H9 (cell line): ENCODE measurements around the gene EXOC3L1. TPM values are rescaled to one million over a fixed set of nuclear protein-coding genes. Genes with fewer than 3 reads are reported as not detected.

Experiments used
- DNase-seq: peaks from one replicate; pipeline ENCODE4 v3.0.0-alpha.2; 2017
- H2AFZ ChIP-seq: one replicate; pipeline ENCODE4 v1.6.1; 2013; ENCODE audit warnings: mild to moderate bottlenecking, low read length, control low read depth, moderate library complexity
- H2AK5ac ChIP-seq: 2 replicates; pipeline ENCODE4 v1.6.1; 2013; ENCODE audit warnings: low read length, control low read depth, mixed read lengths; ENCODE audit not compliant: insufficient read length
- H2BK120ac ChIP-seq: one replicate; pipeline ENCODE4 v1.6.1; 2013; ENCODE audit warnings: low read depth, mild to moderate bottlenecking, low read length, control low read depth, inconsistent platforms; ENCODE audit not compliant: poor library complexity, severe bottlenecking
- H2BK12ac ChIP-seq: 2 replicates; pipeline ENCODE4 v1.6.1; 2013; ENCODE audit warnings: low read length, control low read depth, mixed read lengths, low read depth; ENCODE audit not compliant: insufficient read length
- H2BK15ac ChIP-seq: 2 replicates; pipeline ENCODE4 v1.6.1; 2013; ENCODE audit warnings: low read depth, low read length, control low read depth
- H2BK20ac ChIP-seq: one replicate; pipeline ENCODE4 v1.6.1; 2013; ENCODE audit warnings: low read depth, mild to moderate bottlenecking, low read length, control low read depth, inconsistent platforms; ENCODE audit not compliant: poor library complexity, severe bottlenecking
- H2BK5ac ChIP-seq: 2 replicates; pipeline ENCODE4 v1.6.1; 2013; ENCODE audit warnings: low read length, control low read depth, mixed read lengths; ENCODE audit not compliant: insufficient read length
- H3K14ac ChIP-seq: 2 replicates; pipeline ENCODE4 v1.6.1; 2013; ENCODE audit warnings: low read length, control low read depth; ENCODE audit not compliant: insufficient read depth
- H3K18ac ChIP-seq: 2 replicates; pipeline ENCODE4 v1.6.1; 2013; ENCODE audit warnings: low read depth, mild to moderate bottlenecking, mixed read lengths, low read length, control low read depth; ENCODE audit not compliant: insufficient read length
- H3K23ac ChIP-seq: 2 replicates; pipeline ENCODE4 v1.6.1; 2013; ENCODE audit warnings: low read length, control low read depth, mixed read lengths, low read depth; ENCODE audit not compliant: insufficient read length
- H3K23me2 ChIP-seq: 2 replicates; pipeline ENCODE4 v1.6.1; 2013; ENCODE audit warnings: low read depth, mild to moderate bottlenecking, mixed read lengths, low read length, control low read depth; ENCODE audit not compliant: insufficient read length, poor library complexity, severe bottlenecking
- H3K27ac ChIP-seq: 2 replicates; pipeline ENCODE4 v1.5.1; 2013; ENCODE audit warnings: low read length, control low read depth, mixed read lengths, low read depth; ENCODE audit not compliant: insufficient read length
- H3K27me3 ChIP-seq: 2 replicates; pipeline ENCODE4 v1.6.1; 2013; ENCODE audit warnings: low read length, control low read depth, inconsistent platforms; ENCODE audit not compliant: insufficient read depth
- H3K4ac ChIP-seq: 2 replicates; pipeline ENCODE4 v1.6.1; 2013; ENCODE audit warnings: low read depth, mild to moderate bottlenecking, control low read depth, inconsistent platforms, low read length, moderate library complexity
- H3K4me1 ChIP-seq: 2 replicates; pipeline ENCODE4 v1.6.1; 2013; ENCODE audit warnings: low read length, control low read depth, inconsistent platforms; ENCODE audit not compliant: insufficient read depth
- H3K4me2 ChIP-seq: 2 replicates; pipeline ENCODE4 v1.6.1; 2013; ENCODE audit warnings: low read length, control low read depth, mixed read lengths; ENCODE audit not compliant: insufficient read length, insufficient read depth
- H3K56ac ChIP-seq: 2 replicates; pipeline ENCODE4 v1.6.1; 2013; ENCODE audit warnings: low read depth, mild to moderate bottlenecking, mixed read lengths, low read length, control low read depth; ENCODE audit not compliant: insufficient read length
- H3K79me1 ChIP-seq: 2 replicates; pipeline ENCODE4 v1.6.1; 2013; ENCODE audit warnings: low read depth, mild to moderate bottlenecking, moderate library complexity, low read length, control low read depth, inconsistent platforms; ENCODE audit not compliant: insufficient read depth, poor library complexity, severe bottlenecking
- H3K79me2 ChIP-seq: 2 replicates; pipeline ENCODE4 v1.6.1; 2013; ENCODE audit warnings: low read length, control low read depth, inconsistent platforms; ENCODE audit not compliant: insufficient read depth
- H3K9ac ChIP-seq: 2 replicates; pipeline ENCODE4 v1.6.1; 2013; ENCODE audit warnings: low read length, control low read depth, mixed read lengths; ENCODE audit not compliant: insufficient read length; ENCODE audit errors: extremely low read depth
- H3K9me3 ChIP-seq: one replicate; pipeline ENCODE4 v1.6.1; 2013; ENCODE audit warnings: low read depth, low read length, inconsistent platforms; ENCODE audit not compliant: control insufficient read depth
- H3T11ph ChIP-seq: one replicate; pipeline ENCODE4 v1.6.1; 2013; ENCODE audit warnings: mild to moderate bottlenecking, low read length, control low read depth, inconsistent platforms
- H4K20me1 ChIP-seq: one replicate; pipeline ENCODE4 v1.6.1; 2013; ENCODE audit not compliant: control insufficient read depth, insufficient read length, insufficient read depth
- H4K5ac ChIP-seq: 2 replicates; pipeline ENCODE4 v1.6.1; 2013; ENCODE audit warnings: low read depth, mild to moderate bottlenecking, mixed read lengths, low read length, control low read depth; ENCODE audit not compliant: insufficient read length
- H4K8ac ChIP-seq: replicated peaks from 2 replicates; pipeline ENCODE4 v1.6.1; 2013; ENCODE audit warnings: low read length, control low read depth, mixed read lengths, low read depth; ENCODE audit not compliant: insufficient read length
- H4K91ac ChIP-seq: 2 replicates; pipeline ENCODE4 v1.6.1; 2013; ENCODE audit warnings: low read depth, mild to moderate bottlenecking, moderate library complexity, mixed read lengths, low read length, control low read depth; ENCODE audit not compliant: insufficient read length
- H3K27ac Mint-ChIP-seq, 3 experiments: 2 replicates in 2 of 3; 3 replicates in 1 of 3; pipeline ENCODE4 v1.8.0; 2020 to 2021; ENCODE audit warnings: mixed read lengths in 3 of 3, mild to moderate bottlenecking in 1 of 3, moderate library complexity in 1 of 3
- H3K27me3 Mint-ChIP-seq: 2 replicates; pipeline ENCODE4 v1.8.0; 2021; ENCODE audit warnings: low read depth, mild to moderate bottlenecking, moderate library complexity, mixed read lengths
- H3K36me3 Mint-ChIP-seq, 3 experiments: 2 replicates in 2 of 3; 3 replicates in 1 of 3; pipeline ENCODE4 v1.8.0; 2020 to 2021; ENCODE audit warnings: low read depth in 3 of 3, mixed read lengths in 3 of 3; ENCODE audit not compliant: insufficient read depth in 1 of 3
- H3K4me1 Mint-ChIP-seq, 2 experiments: 2 replicates each; pipeline ENCODE4 v1.8.0; 2020; ENCODE audit warnings: mixed read lengths in 2 of 2
- H3K4me3 Mint-ChIP-seq, 2 experiments: 2 replicates in 1 of 2; 3 replicates in 1 of 2; pipeline ENCODE4 v1.8.0; 2020 to 2021; ENCODE audit warnings: mild to moderate bottlenecking in 2 of 2, mixed read lengths in 2 of 2, moderate library complexity in 1 of 2
- H3K9me3 Mint-ChIP-seq, 2 experiments: 2 replicates in 1 of 2; 3 replicates in 1 of 2; pipeline ENCODE4 v1.8.0; 2020; ENCODE audit warnings: mild to moderate bottlenecking in 2 of 2, mixed read lengths in 2 of 2, moderate library complexity in 1 of 2
- CTCF ChIP-seq: fragments of 200-600 bp; sonication (generic); conservative IDR thresholded peaks from 3 replicates; pipeline ENCODE4 v1.8.0; 2021; ENCODE audit warnings: antibody characterized with exemption, mild to moderate bottlenecking
- total RNA-seq: library from RNA; stranded (reverse); gene quantifications from 2 replicates; pipeline ENCODE4 v1.2.1, GENCODE V29; 2021

The EXOC3L1 gene
- total RNA-seq, 1 experiment from 2014 or later, result 3.3 TPM

GRCh38 chr16:67193536-67193935 lies 3.6 kb upstream of the EXOC3L1 start:
- Mint-ChIP-seq H3K27ac (no peak overlapping the region; a peak in 1 of 7 replicates), H3K4me1 (peaks cover 23 to 34% of the 10 kb centered on the region in 2 experiments), H3K4me3 (peak overlapping the region; percentile 86 to 93), H3K9me3 (no peaks in the 10 kb centered on the region; a peak in 1 of 5 replicates), H3K27me3 (0 out of 2 replicates have a peak, but pooled peaks cover 2% of the 10 kb centered on the region), H3K36me3 (peaks cover 40 to 59% (median 54%) of the 10 kb centered on the region in 3 experiments)
- no peak overlapping the region for H4K8ac ChIP-seq
- H4K5ac ChIP-seq, result no peak overlapping the region
- H3K23me2 ChIP-seq, result peaks cover 8% of the 10 kb centered on the region
- H3K9me3 ChIP-seq, result no peaks in the 10 kb centered on the region
- no peak overlapping the region for H3K18ac ChIP-seq
- no peaks in the 10 kb centered on the region for H4K20me1 ChIP-seq
- no peak overlapping the region for H3K27ac ChIP-seq
- no peak overlapping the region for H2AFZ ChIP-seq
- H3K4me1 ChIP-seq, result no peaks in the 10 kb centered on the region
- H3K4me2 ChIP-seq, result peak overlapping the region; percentile 89
- no peak overlapping the region for H3K14ac ChIP-seq
- no peak overlapping the region for H2BK15ac ChIP-seq
- peaks cover 13% of the 10 kb centered on the region; the same call in 1 of the 2 replicates for H3K79me2 ChIP-seq
- H2BK20ac ChIP-seq, result no peak overlapping the region
- H2BK5ac ChIP-seq, result no peak overlapping the region
- H3K56ac ChIP-seq, result no peak overlapping the region
- no peak overlapping the region for H3T11ph ChIP-seq
- no peak overlapping the region for H3K9ac ChIP-seq
- TF ChIP-seq CTCF, result no peak
- peaks cover 13% of the 10 kb centered on the region for H3K79me1 ChIP-seq
- no peak overlapping the region for H4K91ac ChIP-seq
- DNase-seq, result no peak
- no peak overlapping the region for H2AK5ac ChIP-seq
- H2BK120ac ChIP-seq, result no peak overlapping the region
- no peak overlapping the region for H3K4ac ChIP-seq
- no peak overlapping the region for H3K23ac ChIP-seq
- no peak overlapping the region for H2BK12ac ChIP-seq
- no peaks in the 10 kb centered on the region; the same call in 1 of the 2 replicates for H3K27me3 ChIP-seq
